ENCODE data around the gene DUOX1. TPM values are rescaled to one million over a fixed set of nuclear protein-coding genes. Genes with fewer than 3 reads are reported as not detected.

Gene DUOX1
- total and polyA plus RNA-seq, 8 donors = 6.4 to 265 (median 8.4) TPM

GRCh38 chr15:45186771-45187577, 57.2 kb downstream of the DUOX1 start:
- no peak for TF ChIP-seq CTCF (IDR thresholded peaks at IDR 0.05)
- Histone ChIP-seq H3K36me3 (no peaks in the 10 kb centered on the region), H3K27ac (peak overlapping the region; percentile 41 to 56), H3K4me3 (peak overlapping the region; percentile 44 to 51), H3K27me3 (peaks cover 0 to 26% of the 10 kb centered on the region in 2 donors), H3K4me1 (peaks cover 14 to 23% of the 10 kb centered on the region in 2 donors), H3K9me3 (no peaks in the 10 kb centered on the region)
- DNase-seq = no peak
- intact Hi-C loops (cut with DNase I) = no loop called here
- ATAC-seq = no peak

GRCh38 chr15:45187578-45187893, 57.7 kb downstream of the DUOX1 start:
- no peak for TF ChIP-seq CTCF (IDR thresholded peaks at IDR 0.05)

GRCh38 chr15:45187894-45188830, 58.4 kb downstream of the DUOX1 start, which contains the start of gene SHF:
SHF (minus strand) TSS chr15:45187966; CDS start chr15:45187951, 15 bp downstream.
- Histone ChIP-seq H3K27me3 (peaks cover 0 to 26% of the 10 kb centered on the region in 2 donors), H3K4me3 (peak within 1 kb of the TSS; percentile 44 to 51), H3K27ac (peak within 1 kb of the TSS; percentile 41 to 56), H3K4me1 (peaks cover 14 to 23% of the 10 kb centered on the region in 2 donors), H3K36me3 (no peaks in the 10 kb centered on the region), H3K9me3 (no peaks in the 10 kb centered on the region)
- peak in 3 of 4 donors; percentile 64 to 82 (median 64) for DNase-seq
- TF ChIP-seq CTCF (IDR thresholded peaks at IDR 0.05) = no peak
- peak; percentile 78 for ATAC-seq
- intact Hi-C loops (cut with DNase I) = no loop called here

More at GRCh38 chr15:45187578-45187893, 57.7 kb downstream of the DUOX1 start:
- Histone ChIP-seq H3K4me1 (peaks cover 14 to 23% of the 10 kb centered on the region in 2 donors), H3K9me3 (no peaks in the 10 kb centered on the region), H3K4me3 (peak overlapping the region; percentile 44 to 51), H3K27me3 (peaks cover 0 to 26% of the 10 kb centered on the region in 2 donors), H3K27ac (peak overlapping the region; percentile 41 to 56), H3K36me3 (no peaks in the 10 kb centered on the region)
- intact Hi-C loops (cut with DNase I) = no loop called here
- ATAC-seq = no peak
- DNase-seq = no peak

- no peak overlapping the region for H3K27ac ChIP-seq
- H3K9me3 ChIP-seq = no peaks in the 10 kb centered on the region
- DNase-seq (no peak), ATAC-seq (no peak)
- no peaks in the 10 kb centered on the region for H3K27me3 ChIP-seq
- intact Hi-C loops (cut with DNase I) = no loop called here
- TF ChIP-seq CTCF (IDR thresholded peaks at IDR 0.05) = no peak
- peak overlapping the region in 1 of 2 donors; percentile 74 for H3K4me3 ChIP-seq
- peaks cover 0 to 21% of the 10 kb centered on the region in 2 donors for H3K4me1 ChIP-seq
- H3K36me3 ChIP-seq = no peaks in the 10 kb centered on the region
Observed at GRCh38 chr15:45197512-45197911, 67.7 kb downstream of the DUOX1 start.

Data from left lung (tissue), 10 donors.